NB4 (cell line): ENCODE measurements around the gene SHISA8.

ENCODE experiments used
- POLR2A ChIP-seq: IDR thresholded peaks from 2 replicates; pipeline ENCODE4 v1.6.1; 2011; ENCODE audit warnings: mild to moderate bottlenecking; ENCODE audit not compliant: insufficient read length; ENCODE audit errors: extremely low read depth
- TF ChIP-seq, protein P1 (sequence below): IDR thresholded peaks from one replicate; pipeline ENCODE4 v1.5.1; 2012; ENCODE audit warnings: low read depth, low read length
- TF ChIP-seq, protein P2 (sequence below): IDR thresholded peaks from 2 replicates; pipeline ENCODE4 v1.6.1; 2011; ENCODE audit warnings: low read depth, low read length

DNA sequence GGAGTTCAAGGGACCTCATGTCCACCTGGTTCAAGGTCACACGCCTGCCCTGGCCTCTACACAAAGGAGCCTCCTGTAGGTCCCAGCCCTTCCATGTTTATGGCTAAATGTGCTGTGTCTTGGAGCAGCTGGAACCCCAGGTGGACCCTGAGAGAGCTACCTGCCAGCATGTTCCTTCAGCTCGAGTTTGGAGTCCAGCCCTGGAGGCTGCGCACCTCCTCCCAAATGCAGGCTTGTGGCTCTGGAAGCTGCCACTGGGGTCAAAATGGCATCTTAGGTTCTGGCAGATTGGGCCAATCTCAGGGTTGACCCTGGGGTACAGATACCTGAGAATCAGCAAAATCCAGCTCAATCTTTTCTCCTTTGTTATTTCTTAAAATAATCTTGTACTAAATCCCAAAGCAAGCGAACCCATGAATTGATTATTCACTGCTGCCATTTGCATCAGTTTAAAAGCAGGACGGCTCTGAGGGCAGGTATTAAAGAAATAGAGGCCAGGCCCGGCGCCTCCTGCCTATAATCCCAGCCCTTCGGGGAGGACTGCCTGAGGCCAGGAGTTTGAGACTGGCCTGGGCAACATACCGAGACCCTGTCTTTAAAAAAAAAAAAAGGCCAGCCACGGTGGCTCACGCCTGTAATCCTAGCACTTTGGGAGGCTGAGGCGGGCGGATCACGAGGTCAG, 8.9 kb upstream of the SHISA8 start:
- TF ChIP-seq, protein P1, sequence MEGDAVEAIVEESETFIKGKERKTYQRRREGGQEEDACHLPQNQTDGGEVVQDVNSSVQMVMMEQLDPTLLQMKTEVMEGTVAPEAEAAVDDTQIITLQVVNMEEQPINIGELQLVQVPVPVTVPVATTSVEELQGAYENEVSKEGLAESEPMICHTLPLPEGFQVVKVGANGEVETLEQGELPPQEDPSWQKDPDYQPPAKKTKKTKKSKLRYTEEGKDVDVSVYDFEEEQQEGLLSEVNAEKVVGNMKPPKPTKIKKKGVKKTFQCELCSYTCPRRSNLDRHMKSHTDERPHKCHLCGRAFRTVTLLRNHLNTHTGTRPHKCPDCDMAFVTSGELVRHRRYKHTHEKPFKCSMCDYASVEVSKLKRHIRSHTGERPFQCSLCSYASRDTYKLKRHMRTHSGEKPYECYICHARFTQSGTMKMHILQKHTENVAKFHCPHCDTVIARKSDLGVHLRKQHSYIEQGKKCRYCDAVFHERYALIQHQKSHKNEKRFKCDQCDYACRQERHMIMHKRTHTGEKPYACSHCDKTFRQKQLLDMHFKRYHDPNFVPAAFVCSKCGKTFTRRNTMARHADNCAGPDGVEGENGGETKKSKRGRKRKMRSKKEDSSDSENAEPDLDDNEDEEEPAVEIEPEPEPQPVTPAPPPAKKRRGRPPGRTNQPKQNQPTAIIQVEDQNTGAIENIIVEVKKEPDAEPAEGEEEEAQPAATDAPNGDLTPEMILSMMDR: no peak
- TF ChIP-seq, protein P2, sequence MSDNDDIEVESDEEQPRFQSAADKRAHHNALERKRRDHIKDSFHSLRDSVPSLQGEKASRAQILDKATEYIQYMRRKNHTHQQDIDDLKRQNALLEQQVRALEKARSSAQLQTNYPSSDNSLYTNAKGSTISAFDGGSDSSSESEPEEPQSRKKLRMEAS: no peak
- TF ChIP-seq POLR2A: no peak
